Neural cell (in vitro differentiated cells): ENCODE measurements around the gene OR10J4. TPM values are rescaled to one million over a fixed set of nuclear protein-coding genes. Genes with fewer than 3 reads are reported as not detected.

Experiments used
- H2AFZ ChIP-seq: fragments of 200-600, 300-800 bp; sonication (generic), shearing (Covaris generic); 2 replicates; pipeline ENCODE4 v1.6.0; 2014; ENCODE audit warnings: low read depth, mild to moderate bottlenecking, antibody characterized with exemption, low read length, moderate library complexity
- H3F3A ChIP-seq: fragments of 200-600 bp; shearing (Covaris generic); 2 replicates; pipeline ENCODE4 v1.6.1; 2016; ENCODE audit warnings: mild to moderate bottlenecking, moderate library complexity, mixed read lengths, antibody characterized with exemption, low read length; ENCODE audit not compliant: insufficient read depth, poor library complexity, severe bottlenecking
- H3K27ac ChIP-seq: fragments of 200-600, 300-800 bp; sonication (generic), shearing (Covaris generic); 2 replicates; pipeline ENCODE4 v1.5.1; 2014; ENCODE audit warnings: mild to moderate bottlenecking, low read length, moderate library complexity
- H3K27me3 ChIP-seq: fragments of 300-800, 200-600 bp; sonication (generic), shearing (Covaris generic); 2 replicates; pipeline ENCODE4 v1.6.0; 2014; ENCODE audit warnings: mild to moderate bottlenecking, low read depth, low read length, moderate library complexity; ENCODE audit not compliant: insufficient read depth
- H3K36me3 ChIP-seq: fragments of 300-800, 200-600 bp; sonication (generic), shearing (Covaris generic); 2 replicates; pipeline ENCODE4 v1.5.1; 2014; ENCODE audit warnings: mild to moderate bottlenecking, antibody characterized with exemption, low read length, moderate library complexity; ENCODE audit not compliant: insufficient read depth
- H3K4me2 ChIP-seq: fragments of 300-800, 200-600 bp; sonication (generic), shearing (Covaris generic); 2 replicates; pipeline ENCODE4 v1.6.0; 2014; ENCODE audit warnings: mild to moderate bottlenecking, low read length
- H3K4me3 ChIP-seq: fragments of 300-800, 200-600 bp; sonication (generic), shearing (Covaris generic); 2 replicates; pipeline ENCODE4 v1.5.1; 2014; ENCODE audit warnings: mild to moderate bottlenecking, low read length, moderate library complexity
- H3K79me2 ChIP-seq: fragments of 200-600 bp; shearing (Covaris generic); replicated peaks from 2 replicates; pipeline ENCODE4 v1.6.0; 2014; ENCODE audit warnings: mild to moderate bottlenecking, low read length, moderate library complexity; ENCODE audit not compliant: insufficient read depth
- H3K9ac ChIP-seq: fragments of 300-800, 200-600 bp; sonication (generic), shearing (Covaris generic); 2 replicates; pipeline ENCODE4 v1.6.1; 2016; ENCODE audit warnings: mild to moderate bottlenecking, low read length, mixed read lengths
- H3K9me2 ChIP-seq: fragments of 200-600 bp; shearing (Covaris generic); 2 replicates; pipeline ENCODE4 v1.6.1; 2016; ENCODE audit warnings: mild to moderate bottlenecking, low read length, mixed read lengths; ENCODE audit not compliant: insufficient read depth
- H3K9me3 ChIP-seq: fragments of 200-600, 300-800 bp; sonication (generic), shearing (Covaris generic); 2 replicates; pipeline ENCODE4 v1.6.1; 2016; ENCODE audit warnings: mild to moderate bottlenecking, mixed run types, low read length, moderate library complexity, mixed read lengths
- H4K20me1 ChIP-seq: fragments of 200-600 bp; shearing (Covaris generic); 2 replicates; pipeline ENCODE4 v1.6.1; 2016; ENCODE audit warnings: mild to moderate bottlenecking, mixed run types; ENCODE audit not compliant: insufficient read depth
- EP300 ChIP-seq: fragments of 450-650 bp; conservative IDR thresholded peaks from 2 replicates; pipeline ENCODE4 v1.6.1; 2014; ENCODE audit warnings: antibody characterized with exemption, mild to moderate bottlenecking, moderate library complexity; ENCODE audit not compliant: poor library complexity, severe bottlenecking
- EZH2 ChIP-seq: fragments of 200-600, 300-800 bp; shearing (Covaris generic), sonication (generic); IDR thresholded peaks from 2 replicates; pipeline ENCODE4 v1.6.1; 2014; ENCODE audit warnings: antibody characterized with exemption, low read length, borderline replicate concordance, mild to moderate bottlenecking; ENCODE audit not compliant: insufficient read depth, poor library complexity, severe bottlenecking
- MXI1 ChIP-seq: fragments of 450-650 bp; conservative IDR thresholded peaks from 2 replicates; pipeline ENCODE4 v1.6.1; 2014; ENCODE audit warnings: antibody characterized with exemption, mild to moderate bottlenecking; ENCODE audit not compliant: poor library complexity, severe bottlenecking
- POLR2AphosphoS5 ChIP-seq: IDR thresholded peaks from 2 replicates; pipeline ENCODE4 v1.6.1; 2012
- RAD21 ChIP-seq: fragments of 450-650 bp; conservative IDR thresholded peaks from 2 replicates; pipeline ENCODE4 v1.6.1; 2014; ENCODE audit warnings: antibody characterized with exemption, mild to moderate bottlenecking, moderate library complexity
- REST ChIP-seq: IDR thresholded peaks from 2 replicates; pipeline ENCODE4 v1.6.1; 2012; ENCODE audit warnings: borderline replicate concordance
- SMC3 ChIP-seq: fragments of 450-650 bp; conservative IDR thresholded peaks from 2 replicates; pipeline ENCODE4 v1.6.1; 2014; ENCODE audit warnings: antibody characterized with exemption, mild to moderate bottlenecking, moderate library complexity; ENCODE audit not compliant: poor library complexity
- TAF1 ChIP-seq: IDR thresholded peaks from 2 replicates; pipeline ENCODE4 v1.6.1; 2012; ENCODE audit warnings: low read depth
- polyA minus RNA-seq: library from RNA; depleted of rRNA, polyadenylated mRNA; stranded (reverse); fragments of >200 nt; gene quantifications from 2 replicates; pipeline ENCODE4 v1.2.3, GENCODE V29; 2014
- polyA plus RNA-seq: library from polyadenylated mRNA; depleted of rRNA; stranded (reverse); fragments of >200 nt; gene quantifications from 2 replicates; pipeline ENCODE4 v1.2.3, GENCODE V29; 2014
- TF ChIP-seq, protein P1 (sequence below): fragments of 450-650 bp; IDR thresholded peaks from 2 replicates; pipeline ENCODE4 v1.5.1; 2014; ENCODE audit warnings: antibody characterized with exemption, mild to moderate bottlenecking, moderate library complexity; ENCODE audit not compliant: poor library complexity, severe bottlenecking

Gene OR10J4
- not detected in 2 replicates for polyA plus RNA-seq
- polyA minus RNA-seq, result not detected in 2 replicates

DNA sequence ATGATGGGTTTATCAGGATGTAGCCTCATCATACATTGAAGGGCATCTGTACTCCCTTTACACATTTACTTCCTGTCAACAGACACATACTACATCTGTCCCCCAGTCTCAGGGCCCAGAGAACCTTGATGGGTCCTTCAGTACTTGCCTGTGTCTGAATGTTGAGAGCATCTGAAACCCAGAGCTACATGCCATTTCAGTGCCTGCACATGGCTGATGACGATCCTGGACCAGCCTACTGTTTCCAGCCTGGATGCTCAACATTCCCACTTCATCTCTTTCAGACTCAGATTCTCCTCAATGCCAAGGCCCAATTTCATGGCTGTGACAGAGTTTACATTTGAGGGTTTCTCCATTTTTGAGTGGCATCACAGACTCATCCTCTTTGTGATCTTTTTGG lies at the start of gene OR10J4:
OR10J4 (plus strand) TSS at position 301 of the 400 bp plus-strand sequence.
- H3K27me3 ChIP-seq, result no peaks in the 10 kb centered on the region
- H3K9me3 ChIP-seq, result no peaks in the 10 kb centered on the region
- H3K4me3 ChIP-seq, result no peak within 1 kb of the TSS
- H3K4me2 ChIP-seq, result no peak within 1 kb of the TSS
- H3K9ac ChIP-seq, result no peak within 1 kb of the TSS
- H3K27ac ChIP-seq, result no peak within 1 kb of the TSS
- H2AFZ ChIP-seq, result no peak within 1 kb of the TSS
- H3K36me3 ChIP-seq, result no peaks in the 10 kb centered on the region
- H3F3A ChIP-seq, result no peaks in the 10 kb centered on the region
- no peaks in the 10 kb centered on the region for H3K79me2 ChIP-seq
- H4K20me1 ChIP-seq, result no peaks in the 10 kb centered on the region
- no peak for TF ChIP-seq SMC3
- TF ChIP-seq EP300, result no peak
- no peak for TF ChIP-seq EZH2
- no peak for TF ChIP-seq RAD21
- no peak for TF ChIP-seq POLR2AphosphoS5
- no peak for TF ChIP-seq REST
- TF ChIP-seq, protein P1, sequence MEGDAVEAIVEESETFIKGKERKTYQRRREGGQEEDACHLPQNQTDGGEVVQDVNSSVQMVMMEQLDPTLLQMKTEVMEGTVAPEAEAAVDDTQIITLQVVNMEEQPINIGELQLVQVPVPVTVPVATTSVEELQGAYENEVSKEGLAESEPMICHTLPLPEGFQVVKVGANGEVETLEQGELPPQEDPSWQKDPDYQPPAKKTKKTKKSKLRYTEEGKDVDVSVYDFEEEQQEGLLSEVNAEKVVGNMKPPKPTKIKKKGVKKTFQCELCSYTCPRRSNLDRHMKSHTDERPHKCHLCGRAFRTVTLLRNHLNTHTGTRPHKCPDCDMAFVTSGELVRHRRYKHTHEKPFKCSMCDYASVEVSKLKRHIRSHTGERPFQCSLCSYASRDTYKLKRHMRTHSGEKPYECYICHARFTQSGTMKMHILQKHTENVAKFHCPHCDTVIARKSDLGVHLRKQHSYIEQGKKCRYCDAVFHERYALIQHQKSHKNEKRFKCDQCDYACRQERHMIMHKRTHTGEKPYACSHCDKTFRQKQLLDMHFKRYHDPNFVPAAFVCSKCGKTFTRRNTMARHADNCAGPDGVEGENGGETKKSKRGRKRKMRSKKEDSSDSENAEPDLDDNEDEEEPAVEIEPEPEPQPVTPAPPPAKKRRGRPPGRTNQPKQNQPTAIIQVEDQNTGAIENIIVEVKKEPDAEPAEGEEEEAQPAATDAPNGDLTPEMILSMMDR, result no peak
- TF ChIP-seq MXI1, result no peak
- TF ChIP-seq TAF1, result no peak
- H3K9me2 ChIP-seq, result no peaks in the 10 kb centered on the region

- TF ChIP-seq POLR2AphosphoS5 (no peak), EP300 (no peak), MXI1 (no peak), SMC3 (no peak), REST (no peak)
- H3K4me3 ChIP-seq, result no peak overlapping the region
- H3K36me3 ChIP-seq, result no peaks in the 10 kb centered on the region
- H3K9me3 ChIP-seq, result no peaks in the 10 kb centered on the region
- no peak overlapping the region for H3K9ac ChIP-seq
- H3K27ac ChIP-seq, result no peak overlapping the region
- H4K20me1 ChIP-seq, result no peaks in the 10 kb centered on the region
- no peaks in the 10 kb centered on the region for H3F3A ChIP-seq
- H3K9me2 ChIP-seq, result no peaks in the 10 kb centered on the region
- H3K27me3 ChIP-seq, result no peaks in the 10 kb centered on the region
- no peaks in the 10 kb centered on the region for H3K79me2 ChIP-seq
- H3K4me2 ChIP-seq, result no peak overlapping the region
- H2AFZ ChIP-seq, result no peak overlapping the region
Observed at GRCh38 chr1:159406821-159407220, 25.2 kb upstream of the OR10J4 start.
